ENCODE results near the gene CRELD2.

Gene CRELD2

GRCh38 chr22:49933236-49934159 is 15.1 kb downstream of the CRELD2 start:
- in situ Hi-C loops (cut with MboI; ENCODE audit: low sequenced_read_pairs, unreplicated experiment), result loop anchor here (5.0 kb wide), 1 partner anchor 99 kb away; no protein-coding TSS in a partner anchor
- TF ChIP-seq CTCF (IDR thresholded peaks at IDR 0.05; ENCODE audit: borderline replicate concordance, control extremely low read depth, extremely low read depth, insufficient read depth, missing control alignments), result no peak
- no peak for DNase-seq (ENCODE audit: low spot score)

- no peak for TF ChIP-seq CTCF (IDR thresholded peaks at IDR 0.05; ENCODE audit: borderline replicate concordance, control extremely low read depth, extremely low read depth, insufficient read depth, missing control alignments)
- DNase-seq (ENCODE audit: low spot score), result no peak
- in situ Hi-C loops (cut with MboI; ENCODE audit: low sequenced_read_pairs, unreplicated experiment), result loop anchor here (5.0 kb wide), 1 partner anchor 98 kb away; no protein-coding TSS in a partner anchor
Measured at GRCh38 chr22:49934160-49934890, 15.9 kb downstream of the CRELD2 start.

GRCh38 chr22:49934891-49935557 is 16.6 kb downstream of the CRELD2 start:
- in situ Hi-C loops (cut with MboI; ENCODE audit: low sequenced_read_pairs, unreplicated experiment), result loop anchor here (5.0 kb wide), 1 partner anchor 97 kb away; no protein-coding TSS in a partner anchor
- DNase-seq (ENCODE audit: low spot score), result peak; percentile 81
- TF ChIP-seq CTCF (IDR thresholded peaks at IDR 0.05; ENCODE audit: borderline replicate concordance, control extremely low read depth, extremely low read depth, insufficient read depth, missing control alignments), result no peak

- in situ Hi-C loops (cut with MboI; ENCODE audit: low sequenced_read_pairs, unreplicated experiment), result no loop called here
- no peak for TF ChIP-seq CTCF (IDR thresholded peaks at IDR 0.05; ENCODE audit: borderline replicate concordance, control extremely low read depth, extremely low read depth, insufficient read depth, missing control alignments)
- no peak for DNase-seq (ENCODE audit: low spot score)
Measured at GRCh38 chr22:49935561-49935960, 17.1 kb downstream of the CRELD2 start.

- DNase-seq (ENCODE audit: low spot score), result peak; percentile 91
- in situ Hi-C loops (cut with MboI; ENCODE audit: low sequenced_read_pairs, unreplicated experiment), result no loop called here
- TF ChIP-seq CTCF (IDR thresholded peaks at IDR 0.05; ENCODE audit: borderline replicate concordance, control extremely low read depth, extremely low read depth, insufficient read depth, missing control alignments), result no peak
Measured at GRCh38 chr22:49936018-49936972, 17.9 kb downstream of the CRELD2 start.
